ENCODE results near the gene SLC36A3.

DNA sequence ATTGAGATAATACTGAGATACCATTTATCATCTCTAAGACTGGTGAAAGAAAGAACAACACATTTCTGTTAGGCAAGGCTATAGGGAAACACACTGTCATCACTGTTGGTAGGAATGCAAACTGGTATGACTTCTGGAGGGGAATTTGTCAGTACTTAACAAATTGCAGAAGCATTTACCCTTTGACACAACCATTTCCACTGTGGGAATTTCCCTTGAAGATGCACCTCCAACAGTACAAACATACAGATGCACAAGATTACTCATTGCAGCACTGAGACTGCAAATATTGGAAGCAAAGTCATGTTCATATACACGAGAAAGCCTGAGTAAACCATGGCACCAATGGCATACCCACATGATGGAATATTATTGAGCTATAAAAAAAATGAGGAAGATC is 33.0 kb downstream of the SLC36A3 start:
- TF ChIP-seq, protein P1, sequence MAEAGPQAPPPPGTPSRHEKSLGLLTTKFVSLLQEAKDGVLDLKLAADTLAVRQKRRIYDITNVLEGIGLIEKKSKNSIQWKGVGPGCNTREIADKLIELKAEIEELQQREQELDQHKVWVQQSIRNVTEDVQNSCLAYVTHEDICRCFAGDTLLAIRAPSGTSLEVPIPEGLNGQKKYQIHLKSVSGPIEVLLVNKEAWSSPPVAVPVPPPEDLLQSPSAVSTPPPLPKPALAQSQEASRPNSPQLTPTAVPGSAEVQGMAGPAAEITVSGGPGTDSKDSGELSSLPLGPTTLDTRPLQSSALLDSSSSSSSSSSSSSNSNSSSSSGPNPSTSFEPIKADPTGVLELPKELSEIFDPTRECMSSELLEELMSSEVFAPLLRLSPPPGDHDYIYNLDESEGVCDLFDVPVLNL (CRISPR knock-in tag; IDR thresholded peaks at IDR 0.05; ENCODE audit: borderline replicate concordance, low read depth), result no peak
- no peak for TF ChIP-seq ZNF317 (CRISPR knock-in tag; IDR thresholded peaks at IDR 0.05; ENCODE audit: borderline replicate concordance, low read depth)
- TF ChIP-seq NR3C1 (CRISPR knock-in tag; conservative IDR thresholded peaks at IDR 0.05; ENCODE audit: low read depth), result no peak
- TF ChIP-seq SP1 (CRISPR knock-in tag; conservative IDR thresholded peaks at IDR 0.05), result no peak

Measured in WTC11 (cell line).